Measurements from ENCODE around the gene ZBED5.
A peak's percentile ranks its signal among the peaks of the same experiment; 100 is the strongest.

Gene ZBED5

GRCh38 chr11:10878408-10879214 is 20.8 kb upstream of the ZBED5 start:
- peak; percentile 70 for DNase-seq

GRCh38 chr11:10876158-10876557 is 18.3 kb upstream of the ZBED5 start:
- peak; percentile 77 for DNase-seq

- DNase-seq: peak; percentile 34
Observed at GRCh38 chr11:10875430-10876021, 17.7 kb upstream of the ZBED5 start.

GRCh38 chr11:10872097-10872496 is 14.2 kb upstream of the ZBED5 start:
- no peak for DNase-seq

GRCh38 chr11:10868352-10868751 is 10.5 kb upstream of the ZBED5 start:
- DNase-seq: no peak

GRCh38 chr11:10866893-10867331 is 9.1 kb upstream of the ZBED5 start:
- DNase-seq: peak; percentile 69

GRCh38 chr11:10865837-10866270 is 8.0 kb upstream of the ZBED5 start:
- no peak for DNase-seq

- no peak for DNase-seq
Observed at GRCh38 chr11:10864688-10865087, 6.8 kb upstream of the ZBED5 start.

GRCh38 chr11:10862446-10862845 is 4.6 kb upstream of the ZBED5 start:
- DNase-seq: no peak

- no peak for DNase-seq
Observed at GRCh38 chr11:10861799-10862198, 3.9 kb upstream of the ZBED5 start.

GRCh38 chr11:10861047-10861446 is 3.2 kb upstream of the ZBED5 start:
- DNase-seq: no peak

- peak; percentile 60 for DNase-seq
Observed at GRCh38 chr11:10858439-10859325, 829 bp upstream of the ZBED5 start.

- no peak for DNase-seq
Observed at GRCh38 chr11:10857459-10857708, 469 bp downstream of the ZBED5 start.

- peak; percentile 66 for DNase-seq
Observed at GRCh38 chr11:10856689-10857458, 979 bp downstream of the ZBED5 start.

GRCh38 chr11:10855295-10855694 is 2.6 kb downstream of the ZBED5 start:
- no peak for DNase-seq

- no peak for DNase-seq
Observed at GRCh38 chr11:10847960-10848860, 9.6 kb downstream of the ZBED5 start.

- no peak for DNase-seq
Observed at GRCh38 chr11:10846660-10847059, 11.2 kb downstream of the ZBED5 start.

GRCh38 chr11:10845589-10845988 is 12.3 kb downstream of the ZBED5 start:
- no peak for DNase-seq

- no peak for DNase-seq
Observed at GRCh38 chr11:10844796-10845195, 13.1 kb downstream of the ZBED5 start.

- no peak for DNase-seq
Observed at GRCh38 chr11:10844356-10844755, 13.5 kb downstream of the ZBED5 start.

- no peak for DNase-seq
Observed at GRCh38 chr11:10838881-10839280, 19.0 kb downstream of the ZBED5 start.

GRCh38 chr11:10838083-10838482 is 19.8 kb downstream of the ZBED5 start:
- no peak for DNase-seq
